ENCODE data around the gene LTC4S.

The LTC4S gene

GRCh38 chr5:179794575-179794974 is 789 bp downstream of the LTC4S start:
- H3K4me1 ChIP-seq (ENCODE audit: control insufficient read depth in 2 of 2, insufficient read depth in 2 of 2, low read length in 2 of 2), result peaks cover 21 to 31% of the 10 kb centered on the region in 2 donors
- peaks cover 23 to 25% of the 10 kb centered on the region in 2 donors for H3K36me3 ChIP-seq (ENCODE audit: control insufficient read depth in 2 of 2, insufficient read depth in 2 of 2, low read length in 2 of 2)
- H3K9me3 ChIP-seq (ENCODE audit: control insufficient read depth in 2 of 2, low read length in 2 of 2), result no peaks in the 10 kb centered on the region
- no peak overlapping the region for H3K9ac ChIP-seq (ENCODE audit: low read depth in 1 of 2, low read length in 2 of 2)
- no peaks in the 10 kb centered on the region for H3K27me3 ChIP-seq (ENCODE audit: control insufficient read depth in 2 of 2, insufficient read depth in 2 of 2, low read length in 2 of 2)
- H3K27ac ChIP-seq (ENCODE audit: low read depth in 2 of 2, low read length in 2 of 2), result no peak overlapping the region
- peak overlapping the region in 1 of 2 donors; percentile 65 for H3K4me3 ChIP-seq (ENCODE audit: low read length in 2 of 2)

GRCh38 chr5:179795049-179795862 is 1.5 kb downstream of the LTC4S start:
- Histone ChIP-seq H3K9ac (ENCODE audit: low read depth in 1 of 2, low read length in 2 of 2) (peak overlapping the region; percentile 45 to 65), H3K4me3 (ENCODE audit: low read length in 2 of 2) (peak overlapping the region; percentile 59 to 65), H3K36me3 (ENCODE audit: control insufficient read depth in 2 of 2, insufficient read depth in 2 of 2, low read length in 2 of 2) (peaks cover 30 to 32% of the 10 kb centered on the region in 2 donors), H3K27me3 (ENCODE audit: control insufficient read depth in 2 of 2, insufficient read depth in 2 of 2, low read length in 2 of 2) (no peaks in the 10 kb centered on the region), H3K9me3 (ENCODE audit: control insufficient read depth in 2 of 2, low read length in 2 of 2) (no peaks in the 10 kb centered on the region), H3K4me1 (ENCODE audit: control insufficient read depth in 2 of 2, insufficient read depth in 2 of 2, low read length in 2 of 2) (peaks cover 21 to 31% of the 10 kb centered on the region in 2 donors), H3K27ac (ENCODE audit: low read depth in 2 of 2, low read length in 2 of 2) (peak overlapping the region; percentile 74 to 78)

- Histone ChIP-seq H3K4me3 (ENCODE audit: low read length in 2 of 2) (peak overlapping the region; percentile 59 to 67), H3K9ac (ENCODE audit: low read depth in 1 of 2, low read length in 2 of 2) (peak overlapping the region; percentile 59 to 65), H3K4me1 (ENCODE audit: control insufficient read depth in 2 of 2, insufficient read depth in 2 of 2, low read length in 2 of 2) (peaks cover 21 to 31% of the 10 kb centered on the region in 2 donors), H3K27ac (ENCODE audit: low read depth in 2 of 2, low read length in 2 of 2) (peak overlapping the region; percentile 74 to 78), H3K9me3 (ENCODE audit: control insufficient read depth in 2 of 2, low read length in 2 of 2) (no peaks in the 10 kb centered on the region), H3K27me3 (ENCODE audit: control insufficient read depth in 2 of 2, insufficient read depth in 2 of 2, low read length in 2 of 2) (no peaks in the 10 kb centered on the region), H3K36me3 (ENCODE audit: control insufficient read depth in 2 of 2, insufficient read depth in 2 of 2, low read length in 2 of 2) (peaks cover 38 to 40% of the 10 kb centered on the region in 2 donors)
Measured at GRCh38 chr5:179795863-179796833, 2.4 kb downstream of the LTC4S start.

GRCh38 chr5:179796877-179797608 is 3.3 kb downstream of the LTC4S start:
- H3K9me3 ChIP-seq (ENCODE audit: control insufficient read depth in 2 of 2, low read length in 2 of 2), result no peaks in the 10 kb centered on the region
- peak overlapping the region; percentile 74 to 78 for H3K27ac ChIP-seq (ENCODE audit: low read depth in 2 of 2, low read length in 2 of 2)
- no peaks in the 10 kb centered on the region for H3K27me3 ChIP-seq (ENCODE audit: control insufficient read depth in 2 of 2, insufficient read depth in 2 of 2, low read length in 2 of 2)
- peaks cover 21 to 31% of the 10 kb centered on the region in 2 donors for H3K4me1 ChIP-seq (ENCODE audit: control insufficient read depth in 2 of 2, insufficient read depth in 2 of 2, low read length in 2 of 2)
- H3K9ac ChIP-seq (ENCODE audit: low read depth in 1 of 2, low read length in 2 of 2), result peak overlapping the region; percentile 56 to 59
- peaks cover 43% of the 10 kb centered on the region in 2 donors for H3K36me3 ChIP-seq (ENCODE audit: control insufficient read depth in 2 of 2, insufficient read depth in 2 of 2, low read length in 2 of 2)
- H3K4me3 ChIP-seq (ENCODE audit: low read length in 2 of 2), result peak overlapping the region; percentile 59 to 67

- no peaks in the 10 kb centered on the region for H3K27me3 ChIP-seq (ENCODE audit: control insufficient read depth in 2 of 2, insufficient read depth in 2 of 2, low read length in 2 of 2)
- H3K27ac ChIP-seq (ENCODE audit: low read depth in 2 of 2, low read length in 2 of 2), result no peak overlapping the region
- no peak overlapping the region for H3K9ac ChIP-seq (ENCODE audit: low read depth in 1 of 2, low read length in 2 of 2)
- H3K36me3 ChIP-seq (ENCODE audit: control insufficient read depth in 2 of 2, insufficient read depth in 2 of 2, low read length in 2 of 2), result peaks cover 44 to 49% of the 10 kb centered on the region in 2 donors
- H3K4me1 ChIP-seq (ENCODE audit: control insufficient read depth in 2 of 2, insufficient read depth in 2 of 2, low read length in 2 of 2), result peaks cover 25 to 30% of the 10 kb centered on the region in 2 donors
- H3K4me3 ChIP-seq (ENCODE audit: low read length in 2 of 2), result no peak overlapping the region
- H3K9me3 ChIP-seq (ENCODE audit: control insufficient read depth in 2 of 2, low read length in 2 of 2), result no peaks in the 10 kb centered on the region
Measured at GRCh38 chr5:179797741-179798140, 4.0 kb downstream of the LTC4S start.

GRCh38 chr5:179798144-179798770 is 4.5 kb downstream of the LTC4S start:
- Histone ChIP-seq H3K36me3 (ENCODE audit: control insufficient read depth in 2 of 2, insufficient read depth in 2 of 2, low read length in 2 of 2) (peaks cover 44 to 50% of the 10 kb centered on the region in 2 donors), H3K9me3 (ENCODE audit: control insufficient read depth in 2 of 2, low read length in 2 of 2) (no peaks in the 10 kb centered on the region), H3K4me3 (ENCODE audit: low read length in 2 of 2) (no peak overlapping the region), H3K9ac (ENCODE audit: low read depth in 1 of 2, low read length in 2 of 2) (no peak overlapping the region), H3K27me3 (ENCODE audit: control insufficient read depth in 2 of 2, insufficient read depth in 2 of 2, low read length in 2 of 2) (no peaks in the 10 kb centered on the region), H3K4me1 (ENCODE audit: control insufficient read depth in 2 of 2, insufficient read depth in 2 of 2, low read length in 2 of 2) (peaks cover 30 to 32% of the 10 kb centered on the region in 2 donors), H3K27ac (ENCODE audit: low read depth in 2 of 2, low read length in 2 of 2) (no peak overlapping the region)

GRCh38 chr5:179798771-179799643 is 5.2 kb downstream of the LTC4S start:
- Histone ChIP-seq H3K27me3 (ENCODE audit: control insufficient read depth in 2 of 2, insufficient read depth in 2 of 2, low read length in 2 of 2) (no peaks in the 10 kb centered on the region), H3K9ac (ENCODE audit: low read depth in 1 of 2, low read length in 2 of 2) (no peak overlapping the region), H3K4me1 (ENCODE audit: control insufficient read depth in 2 of 2, insufficient read depth in 2 of 2, low read length in 2 of 2) (peaks cover 33% of the 10 kb centered on the region in 2 donors), H3K36me3 (ENCODE audit: control insufficient read depth in 2 of 2, insufficient read depth in 2 of 2, low read length in 2 of 2) (peaks cover 44 to 50% of the 10 kb centered on the region in 2 donors), H3K9me3 (ENCODE audit: control insufficient read depth in 2 of 2, low read length in 2 of 2) (no peaks in the 10 kb centered on the region), H3K27ac (ENCODE audit: low read depth in 2 of 2, low read length in 2 of 2) (no peak overlapping the region), H3K4me3 (ENCODE audit: low read length in 2 of 2) (no peak overlapping the region)

- Histone ChIP-seq H3K4me3 (ENCODE audit: low read length in 2 of 2) (no peak overlapping the region), H3K4me1 (ENCODE audit: control insufficient read depth in 2 of 2, insufficient read depth in 2 of 2, low read length in 2 of 2) (peaks cover 33 to 39% of the 10 kb centered on the region in 2 donors), H3K36me3 (ENCODE audit: control insufficient read depth in 2 of 2, insufficient read depth in 2 of 2, low read length in 2 of 2) (peaks cover 44 to 50% of the 10 kb centered on the region in 2 donors), H3K27me3 (ENCODE audit: control insufficient read depth in 2 of 2, insufficient read depth in 2 of 2, low read length in 2 of 2) (no peaks in the 10 kb centered on the region), H3K27ac (ENCODE audit: low read depth in 2 of 2, low read length in 2 of 2) (no peak overlapping the region), H3K9ac (ENCODE audit: low read depth in 1 of 2, low read length in 2 of 2) (no peak overlapping the region), H3K9me3 (ENCODE audit: control insufficient read depth in 2 of 2, low read length in 2 of 2) (no peaks in the 10 kb centered on the region)
Measured at GRCh38 chr5:179799644-179799973, 5.8 kb downstream of the LTC4S start.
